HG03066 (cell line): ENCODE results near the gene POLR1A.

ENCODE experiments used
- ATAC-seq: cut with Tn5 transposase; IDR thresholded peaks from one replicate; pipeline ENCODE4 v1.9.1; 2021; ENCODE audit warnings: low read depth; ENCODE audit not compliant: unreplicated experiment

Gene POLR1A

DNA sequence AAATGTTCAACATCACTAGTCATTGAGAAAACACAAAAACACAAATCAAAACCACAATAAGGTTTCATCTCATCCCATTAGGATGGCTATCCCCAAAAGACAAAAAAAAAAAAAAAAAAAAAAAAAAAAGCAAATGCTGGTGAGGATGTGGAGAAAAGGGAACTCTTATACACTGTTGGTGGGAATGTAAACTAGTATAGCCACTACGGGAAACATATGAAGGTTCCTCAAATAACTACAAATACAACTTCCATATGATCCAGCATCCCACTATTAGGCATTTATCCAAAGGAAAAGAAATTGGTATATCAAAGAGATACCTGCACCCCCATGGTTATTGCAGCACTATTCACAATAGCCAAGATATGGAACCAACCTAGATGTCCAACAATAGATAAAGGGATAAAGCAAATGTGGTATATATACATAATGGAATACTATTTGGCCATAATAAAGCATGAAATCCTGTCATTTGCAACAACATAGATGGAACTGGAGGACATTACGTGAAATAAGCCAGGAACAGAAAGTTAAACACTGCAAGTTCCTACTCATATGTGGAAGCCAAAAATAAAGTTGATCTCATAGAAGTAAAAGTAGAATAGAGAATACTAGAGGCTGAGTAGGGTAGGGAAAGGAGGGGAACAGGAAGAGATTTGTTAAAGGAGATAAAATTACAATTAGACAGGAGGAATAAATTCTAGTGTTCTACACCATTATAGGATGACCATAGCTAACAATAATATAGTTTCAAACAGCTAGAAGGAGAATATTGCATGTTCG is 8.4 kb downstream of the POLR1A start:
- ATAC-seq = no peak

DNA sequence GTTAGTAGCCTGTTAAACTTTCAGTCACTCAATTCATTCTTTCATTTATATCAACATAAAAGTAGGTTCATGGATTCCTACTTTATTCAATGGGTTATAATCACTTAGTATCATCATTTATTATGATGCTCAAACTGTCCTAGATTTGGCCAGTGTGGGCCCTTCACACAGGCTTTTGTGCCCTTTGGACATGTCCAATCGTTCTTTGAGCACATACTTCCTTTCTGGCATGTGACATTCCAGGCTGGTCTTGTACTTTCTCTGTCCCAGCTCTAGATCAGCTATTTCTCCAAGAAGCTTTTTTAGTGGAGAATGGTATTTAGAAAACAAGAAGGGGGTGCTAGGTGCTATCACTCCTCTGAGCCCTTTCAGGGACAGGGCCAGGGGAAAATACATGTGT is 11.5 kb downstream of the POLR1A start:
- ATAC-seq = no peak

DNA sequence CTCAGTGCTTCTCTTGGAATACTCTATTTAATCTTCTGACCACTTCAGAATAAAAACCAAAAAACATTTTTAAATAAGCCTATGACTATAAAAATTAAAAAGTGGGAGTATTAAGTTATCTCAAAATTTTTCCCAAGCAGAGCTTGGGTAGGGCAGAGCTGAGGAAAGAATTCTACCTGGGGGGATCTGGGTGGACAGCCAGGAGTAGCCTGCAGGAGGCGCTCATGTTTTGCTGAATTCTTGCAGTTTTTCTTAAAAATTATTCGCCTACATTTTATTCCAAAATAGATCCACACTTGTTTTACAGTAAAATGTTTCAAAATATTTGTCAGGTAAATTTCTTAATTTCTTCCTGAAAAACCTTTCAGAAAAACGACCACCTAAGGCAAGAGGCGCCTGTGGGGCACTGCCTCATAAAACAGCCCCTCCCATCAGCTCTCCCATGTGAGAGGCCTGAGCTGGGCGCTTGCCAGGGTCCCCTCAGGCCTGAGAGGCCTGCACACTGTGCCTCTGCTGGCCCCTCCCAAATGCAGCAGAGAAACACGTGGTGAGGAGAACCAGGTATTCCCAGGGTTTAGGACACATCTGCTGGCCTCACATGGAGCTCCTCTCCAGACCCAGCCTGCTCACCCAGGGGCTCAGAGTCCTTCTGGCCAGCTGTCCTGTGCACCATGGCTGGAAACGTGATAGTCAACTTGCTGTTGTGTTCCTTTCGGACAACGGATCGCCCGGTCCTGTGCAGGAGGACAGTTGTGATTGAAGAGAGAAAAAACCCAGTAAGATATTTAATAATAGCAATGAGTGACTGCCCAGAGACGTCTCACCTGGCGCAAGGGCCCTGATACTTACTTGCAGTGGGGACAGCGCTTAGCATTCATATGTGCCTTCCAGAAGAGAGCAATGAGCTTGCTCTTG is 17.5 kb downstream of the POLR1A start:
- ATAC-seq = no peak

DNA sequence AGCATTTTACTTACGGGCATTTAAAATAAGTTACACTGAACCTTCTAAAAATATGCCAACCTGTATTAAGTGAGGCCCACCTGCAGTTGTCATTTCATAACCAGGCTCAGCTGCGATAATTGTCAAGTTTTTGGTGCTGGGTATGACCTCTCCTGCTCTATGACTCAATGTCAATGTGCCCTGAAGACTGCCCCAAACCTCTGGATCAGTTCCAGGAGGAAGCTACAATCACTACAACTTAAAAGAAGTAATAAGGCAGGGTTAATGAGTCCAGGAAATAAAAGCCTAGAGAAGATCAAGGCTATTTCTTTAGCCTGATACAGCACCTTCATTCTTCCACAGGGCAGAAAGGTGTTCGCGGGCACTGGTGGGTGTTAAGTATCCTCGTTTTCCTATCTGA is 22.9 kb downstream of the POLR1A start:
- no peak for ATAC-seq

DNA sequence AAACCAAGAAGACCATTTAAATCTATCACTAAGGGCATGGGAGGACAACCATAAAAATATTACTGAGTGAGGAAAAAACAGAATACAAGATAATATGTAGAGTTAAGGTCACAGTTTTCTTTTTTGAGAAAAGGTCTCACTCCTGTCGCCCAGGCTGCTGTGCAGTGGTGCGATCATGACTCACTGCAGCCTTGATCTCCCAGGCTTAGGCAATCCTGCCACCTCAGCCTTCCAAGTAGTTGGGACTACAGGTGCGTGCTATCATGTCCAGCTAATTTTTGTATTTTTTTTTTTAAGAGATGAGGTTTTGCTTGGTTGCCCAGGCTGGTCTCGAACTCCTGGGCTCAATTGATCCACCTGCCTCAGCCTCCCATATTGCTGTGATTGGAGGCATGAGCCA is 24.0 kb downstream of the POLR1A start:
- ATAC-seq = no peak

DNA sequence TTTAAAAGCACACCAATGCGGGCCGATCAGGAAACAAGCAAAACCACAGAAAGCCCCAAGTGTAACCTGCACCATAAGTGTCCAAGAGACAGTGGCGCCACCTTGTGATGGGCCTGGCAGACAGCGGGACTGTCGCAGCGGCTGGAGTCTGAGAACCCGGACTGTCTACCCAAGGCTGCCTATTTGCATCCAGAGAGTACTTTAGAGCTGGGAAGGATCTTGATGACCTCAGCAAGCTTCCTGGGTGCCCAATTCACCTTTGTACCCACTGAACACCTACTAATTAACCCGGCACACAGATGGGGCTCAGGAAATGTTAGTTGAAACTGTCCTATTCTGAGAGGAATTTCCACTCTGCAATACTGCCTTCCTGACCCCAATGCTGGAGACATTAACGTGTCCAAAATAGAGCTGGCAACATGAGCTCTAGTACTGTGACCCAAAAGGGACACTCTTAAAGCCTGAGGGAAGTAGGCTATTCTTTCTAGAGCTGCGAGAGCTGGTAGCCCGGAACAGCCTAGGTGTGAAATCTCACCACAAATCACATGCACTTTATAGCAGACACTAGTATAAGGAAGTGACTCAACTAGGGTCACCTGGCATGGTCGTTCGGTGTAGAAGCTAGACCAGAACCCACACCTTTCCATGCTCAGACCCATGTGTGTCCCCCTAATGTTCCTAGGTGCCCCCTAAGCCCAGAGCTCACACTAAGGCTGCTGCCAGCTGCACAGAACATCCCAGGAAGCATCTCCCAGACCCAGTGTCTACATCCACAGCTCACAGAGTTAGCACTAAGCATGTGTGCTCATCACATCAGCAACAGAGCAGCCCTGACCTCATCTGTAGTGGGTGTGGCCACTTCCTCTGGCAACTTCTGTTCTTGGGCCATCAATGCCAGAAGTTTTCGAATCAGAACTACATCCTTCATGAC is 25.4 kb downstream of the POLR1A start:
- ATAC-seq = peak; percentile 79

DNA sequence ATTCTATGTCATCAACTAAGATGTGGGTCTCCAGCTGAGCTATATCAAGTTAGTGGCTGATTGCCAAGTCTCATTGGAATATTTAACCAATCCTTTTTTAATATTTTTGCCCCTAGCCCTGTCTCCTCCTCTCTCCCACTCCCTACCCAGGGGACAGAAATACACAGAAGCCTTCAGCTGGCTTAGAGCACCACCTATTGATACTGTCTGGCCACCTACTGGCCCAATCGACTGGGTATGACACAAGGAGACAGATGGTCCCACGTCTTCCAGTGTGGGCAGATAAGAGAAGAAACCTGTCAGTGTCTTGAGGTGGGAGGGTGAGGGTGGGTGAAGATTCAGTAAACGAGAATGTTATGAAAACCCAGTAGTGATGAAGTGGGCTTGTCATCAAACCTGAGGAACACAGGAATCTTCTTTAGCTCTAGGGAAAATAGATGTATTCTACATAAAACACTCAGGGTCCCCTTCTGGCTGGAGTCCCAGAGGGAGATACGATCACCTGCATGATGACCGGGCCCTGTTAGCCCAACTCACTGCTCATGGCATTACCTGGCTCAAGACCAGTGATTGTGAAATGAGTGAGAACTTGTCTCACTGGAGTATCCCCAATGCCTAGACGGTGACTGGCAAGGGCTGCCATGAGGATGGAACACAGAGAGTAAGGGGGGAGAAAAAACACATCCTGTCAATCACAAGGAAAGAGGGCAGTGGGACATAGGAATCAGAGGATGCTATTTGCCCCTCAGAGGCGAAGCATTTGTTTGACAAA is 26.7 kb downstream of the POLR1A start:
- no peak for ATAC-seq

DNA sequence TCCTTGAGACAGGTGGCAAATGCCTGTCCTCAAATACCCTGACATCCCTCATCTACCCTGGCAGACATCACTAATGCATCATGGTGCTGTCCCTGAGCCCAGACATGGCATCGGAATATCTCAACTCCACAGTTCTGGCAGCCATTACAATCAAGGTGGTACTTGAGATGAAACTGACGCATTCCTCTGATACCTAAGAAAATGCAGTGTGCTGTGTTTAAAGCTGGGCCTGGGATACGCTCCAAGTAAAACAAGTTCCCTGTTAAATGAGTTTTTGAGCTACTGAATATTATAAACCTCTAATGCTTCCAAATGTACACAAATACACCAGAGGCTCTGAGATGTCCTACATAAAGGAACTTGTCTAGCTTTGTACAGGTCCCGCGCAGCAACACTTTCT is 29.8 kb downstream of the POLR1A start:
- ATAC-seq = no peak

DNA sequence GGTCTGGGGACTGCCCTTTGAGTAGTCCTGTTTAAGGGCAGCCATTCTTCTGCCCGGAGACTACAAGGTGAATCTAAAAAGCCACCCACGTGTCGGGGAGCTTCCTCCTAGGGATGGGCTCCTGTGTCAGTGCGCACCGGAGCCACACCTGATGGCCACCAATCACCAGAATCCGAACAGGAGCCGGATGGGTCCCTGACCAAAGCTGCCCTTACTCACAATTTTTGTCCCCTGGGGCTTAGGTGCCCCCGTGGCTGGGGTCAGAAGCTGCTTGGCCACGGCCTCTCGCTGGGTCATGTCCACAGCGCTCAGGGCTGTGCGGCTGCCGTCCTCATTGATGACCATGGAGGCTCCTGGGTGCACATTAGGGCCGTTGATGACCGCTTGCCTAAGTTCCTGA is 30.9 kb downstream of the POLR1A start:
- no peak for ATAC-seq

DNA sequence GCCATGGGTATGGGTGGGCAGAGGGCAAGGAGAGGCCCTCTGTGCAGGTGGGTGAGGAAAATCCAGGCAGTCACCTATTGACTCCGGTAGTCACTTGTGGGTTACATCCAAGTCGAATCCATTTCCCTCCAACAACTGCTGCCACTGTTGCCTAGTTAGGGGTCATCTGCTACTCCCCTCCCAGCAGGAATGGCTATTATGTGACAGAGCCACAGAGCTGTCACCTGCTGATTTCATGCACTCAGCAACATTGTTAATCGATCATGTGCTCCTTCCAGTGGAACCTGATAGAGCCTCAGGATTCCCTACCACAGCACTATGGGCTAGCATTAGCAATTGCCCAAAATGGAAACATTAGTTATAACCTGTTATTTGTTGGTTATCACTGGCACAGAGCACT is 31.4 kb downstream of the POLR1A start:
- no peak for ATAC-seq

DNA sequence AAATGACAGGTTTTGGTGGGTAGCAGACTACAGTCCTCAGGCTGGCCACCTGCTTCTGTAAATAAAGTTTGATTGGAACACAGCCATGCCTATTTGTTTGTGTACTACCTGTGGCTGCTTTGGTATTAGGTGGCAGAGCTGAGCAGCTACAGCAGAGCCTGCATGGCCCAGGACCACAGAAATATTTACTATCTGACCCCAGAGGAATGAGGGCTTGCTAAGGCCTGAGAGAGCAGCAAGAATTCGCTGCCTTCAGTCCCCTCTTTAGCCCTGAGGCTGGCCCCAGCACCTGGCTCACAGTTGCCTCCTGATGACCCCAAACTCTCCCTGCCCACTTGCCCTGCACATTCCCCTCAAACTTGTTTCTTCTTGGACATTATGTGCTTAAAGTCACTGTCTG is 32.5 kb downstream of the POLR1A start:
- ATAC-seq = no peak

DNA sequence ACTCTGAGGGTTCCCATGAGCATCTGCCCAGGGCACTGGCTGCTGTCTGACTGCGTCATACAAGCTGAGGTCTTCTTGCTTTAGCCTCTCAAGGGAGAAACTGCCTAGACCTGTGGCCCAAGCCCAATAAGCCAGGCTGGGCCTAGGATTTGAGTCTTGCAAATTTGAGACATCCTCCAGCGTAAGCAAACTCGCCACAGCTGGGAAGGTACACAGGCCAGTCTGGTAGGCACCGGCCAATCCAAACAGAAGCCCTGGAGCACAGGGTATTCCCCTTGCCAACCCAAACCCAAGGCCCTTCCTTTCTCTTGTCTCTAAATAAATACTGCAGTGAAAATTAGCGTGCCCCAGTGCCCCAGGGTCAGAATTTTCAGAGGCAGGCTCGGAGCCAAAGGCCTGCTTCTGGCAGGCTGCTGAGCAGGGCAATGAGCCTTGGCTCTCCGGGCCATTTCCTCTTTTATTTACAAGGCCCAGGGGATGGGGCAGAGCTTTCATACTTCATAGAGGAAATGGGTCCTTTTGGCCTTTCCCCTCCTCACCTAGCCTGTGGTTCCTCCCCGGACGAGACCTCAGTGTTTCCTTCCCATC is 33.3 kb downstream of the POLR1A start:
- ATAC-seq = no peak

DNA sequence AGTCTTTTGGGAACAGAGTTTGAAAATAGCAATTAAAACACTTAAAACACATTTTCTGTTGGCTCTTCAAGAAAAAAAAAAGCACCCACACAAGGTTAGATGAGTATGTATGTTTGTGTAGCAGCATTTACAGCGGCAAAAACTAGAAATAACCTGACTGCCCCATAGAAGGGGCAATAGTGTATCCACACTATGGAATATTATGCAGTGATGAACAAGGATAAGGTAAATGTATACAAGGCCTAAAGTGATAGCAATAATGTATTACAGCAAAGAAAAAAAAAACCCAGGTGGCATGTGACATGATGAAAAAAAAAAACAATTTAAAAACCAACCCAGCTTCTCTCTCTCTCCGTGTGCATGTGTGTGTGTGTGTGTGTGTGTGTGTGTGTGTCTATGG is 34.8 kb downstream of the POLR1A start:
- no peak for ATAC-seq

DNA sequence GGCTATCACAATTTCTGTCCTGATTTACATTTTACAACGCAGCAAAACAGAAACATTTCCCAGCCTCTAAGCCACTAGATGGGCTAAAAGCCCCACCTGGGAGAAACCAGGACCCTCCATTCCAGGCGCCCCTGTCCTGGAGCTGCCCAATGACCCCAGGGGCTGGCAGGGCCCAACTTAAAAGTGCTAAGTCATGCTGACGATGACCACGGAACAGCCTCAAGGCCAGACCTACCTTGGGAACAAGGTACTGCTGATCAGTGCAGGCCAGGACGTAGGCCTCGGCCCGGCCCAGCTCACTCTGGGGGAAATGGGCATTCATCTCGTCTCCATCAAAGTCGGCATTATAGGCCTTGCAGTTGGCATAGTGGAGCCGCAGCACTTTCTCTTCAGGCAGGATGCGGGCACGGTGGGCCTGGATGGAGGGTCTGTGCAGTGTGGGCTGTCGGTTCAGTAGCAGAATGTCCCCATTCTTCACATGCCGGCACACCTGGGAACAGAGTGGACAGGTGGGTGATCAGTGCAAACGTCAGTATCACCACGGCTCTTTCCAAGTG is 35.8 kb downstream of the POLR1A start:
- no peak for ATAC-seq

DNA sequence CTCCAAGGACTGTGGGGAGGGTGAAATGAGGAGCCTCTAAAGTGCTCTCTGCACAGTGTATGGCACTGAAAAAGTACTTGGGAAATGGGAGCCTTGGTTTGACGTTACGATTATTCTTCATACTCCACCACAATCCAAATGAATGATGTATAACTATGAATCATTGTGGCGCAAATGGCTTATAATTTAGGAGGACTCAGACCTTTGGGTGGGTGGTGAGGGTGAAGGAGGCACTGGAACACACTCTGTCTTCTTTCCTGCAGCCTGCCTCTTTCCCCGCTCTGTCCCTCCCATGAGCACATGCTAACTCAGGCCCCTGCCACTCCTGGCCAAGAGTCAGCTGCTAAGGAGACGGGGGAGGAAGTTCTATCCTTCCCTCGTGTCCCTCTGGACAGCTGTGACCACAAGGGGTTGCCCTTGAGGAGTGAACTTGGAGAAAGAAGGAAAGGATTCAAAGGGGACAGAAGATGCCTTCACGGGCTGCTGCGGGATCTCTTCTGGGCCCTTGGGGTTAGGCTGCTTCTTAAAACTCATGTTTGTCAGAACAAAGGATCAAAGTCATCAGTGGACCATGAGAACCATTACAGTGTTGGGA is 36.5 kb downstream of the POLR1A start:
- ATAC-seq = no peak

DNA sequence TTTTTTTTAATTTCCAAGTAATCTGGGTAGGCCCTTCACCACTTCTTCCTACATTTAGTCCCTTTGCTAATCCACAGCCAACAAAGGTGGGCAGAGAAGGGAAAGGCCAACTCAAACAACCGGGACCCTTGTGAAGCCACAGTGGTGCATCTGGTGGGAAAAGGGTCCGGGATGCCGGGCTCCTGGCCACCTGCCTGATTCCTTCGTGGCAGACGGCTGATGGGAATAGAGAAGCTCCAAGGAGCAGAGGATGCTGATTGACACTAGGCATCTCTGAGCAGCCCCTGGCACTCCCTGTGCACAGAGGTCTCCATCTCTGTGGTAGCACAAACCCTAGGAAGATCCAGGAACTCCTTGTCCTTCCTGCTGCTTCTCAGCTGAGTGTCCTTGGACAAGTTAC is 37.0 kb downstream of the POLR1A start:
- ATAC-seq = no peak

DNA sequence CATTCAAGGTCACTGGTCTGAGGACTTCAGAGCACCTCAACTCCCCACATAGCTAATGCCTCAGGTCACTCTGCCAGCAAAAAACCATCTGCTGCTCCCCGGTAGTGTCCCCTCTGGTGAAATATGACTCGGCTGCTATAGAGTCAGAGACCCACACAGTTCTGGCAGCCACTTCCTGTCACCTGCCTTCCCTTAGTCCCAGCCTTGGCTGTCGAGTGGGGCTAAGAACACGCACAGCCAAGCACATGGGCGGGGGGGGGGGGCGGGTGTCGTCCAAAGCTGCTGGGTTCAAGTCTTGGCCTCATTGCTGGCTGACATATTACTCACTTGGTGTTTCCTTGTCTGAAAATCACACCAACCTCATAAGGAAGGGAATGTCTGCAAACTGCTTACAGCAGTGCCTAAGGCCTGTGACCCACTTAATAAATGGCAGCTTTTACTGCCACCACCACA is 37.5 kb downstream of the POLR1A start:
- no peak for ATAC-seq

DNA sequence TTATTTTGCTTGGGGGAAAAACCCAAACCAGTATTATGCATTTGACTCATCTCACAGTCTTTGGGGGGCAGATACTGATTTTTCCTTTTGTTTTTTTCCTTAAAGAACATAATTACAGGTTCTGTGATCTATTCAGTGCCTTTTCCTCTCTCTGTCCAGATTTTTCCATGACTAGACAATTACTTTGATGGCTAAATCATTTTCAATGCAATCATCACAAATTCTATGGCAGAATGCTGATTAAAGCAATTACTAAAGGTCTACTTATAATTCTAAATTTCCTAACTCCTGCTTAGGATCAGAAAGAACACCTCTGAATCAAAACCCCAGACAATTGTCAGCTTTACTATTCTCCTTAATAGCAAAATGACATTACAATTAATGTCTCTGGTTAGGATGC is 38.8 kb downstream of the POLR1A start:
- no peak for ATAC-seq

DNA sequence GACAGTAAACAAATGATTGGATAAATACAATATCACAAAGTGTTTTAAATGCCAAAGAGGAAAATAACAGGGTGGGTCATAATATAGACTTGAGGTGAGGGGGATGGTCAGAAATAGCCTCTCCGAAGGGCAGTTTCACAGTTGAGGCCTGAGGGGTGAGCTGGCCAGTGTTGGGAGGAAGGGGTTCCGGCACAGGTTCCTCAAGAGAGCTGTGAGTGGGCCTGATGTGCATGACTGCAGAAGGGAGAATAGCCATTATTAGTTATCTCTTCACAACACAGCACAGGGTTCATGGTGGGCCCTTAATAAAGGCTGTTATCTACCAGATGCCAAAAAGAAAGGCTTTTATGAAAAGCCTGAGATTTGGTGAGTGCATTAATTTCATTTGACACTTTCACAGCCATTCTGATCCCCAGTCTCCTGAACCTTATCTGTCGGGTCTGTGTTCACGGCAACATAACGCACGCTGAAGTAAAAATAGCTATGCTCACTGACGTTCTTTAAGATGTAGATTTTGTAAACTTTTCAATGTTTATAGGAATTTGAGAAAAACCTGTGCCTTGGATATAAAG is 39.6 kb downstream of the POLR1A start:
- no peak for ATAC-seq
